Liver (tissue), 3 donors: ENCODE data around the gene NEURL1.
"Not testable (repeated sequence)": the region's sequence is repeated elsewhere in the genome, so short reads cannot be mapped to it uniquely, and the experiment has no call there.

Experiments
- CTCF ChIP-seq: fragments of 150-350 bp; IDR thresholded peaks from 2 replicates; pipeline ENCODE4 v1.5.1; 2017; ENCODE audit warnings: improper control_type of control experiment, low read depth, low read length; ENCODE audit not compliant: missing input control
- FOXA1 ChIP-seq: IDR thresholded peaks from 2 replicates; pipeline ENCODE4 v1.6.1; 2016; ENCODE audit warnings: antibody characterized with exemption
- GABPA ChIP-seq, 2 donors: IDR thresholded peaks in 1 of 2; conservative IDR thresholded peaks in 1 of 2; 2 replicates each; pipeline ENCODE4 v1.6.1; 2016; ENCODE audit warnings: antibody characterized with exemption in 2 of 2, mild to moderate bottlenecking in 1 of 2, moderate library complexity in 1 of 2
- HNF4A ChIP-seq, 2 donors: conservative IDR thresholded peaks; 2 replicates each; pipeline ENCODE4 v1.6.1; 2016; ENCODE audit warnings: antibody characterized with exemption in 2 of 2, mild to moderate bottlenecking in 2 of 2
- donor health status: healthy.
- donor health status: healthy.

GRCh38 chr10:103608056-103608455 lies 114.6 kb downstream of the NEURL1 start:
- not testable (repeated sequence) for TF ChIP-seq CTCF; HNF4A (conservative IDR thresholded peaks at IDR 0.05); GABPA (IDR thresholded peaks at IDR 0.05 in 1 of 2, conservative IDR thresholded peaks at IDR 0.05 in 1 of 2); FOXA1
